ENCODE measurements around the gene CAMTA1.

DNA sequence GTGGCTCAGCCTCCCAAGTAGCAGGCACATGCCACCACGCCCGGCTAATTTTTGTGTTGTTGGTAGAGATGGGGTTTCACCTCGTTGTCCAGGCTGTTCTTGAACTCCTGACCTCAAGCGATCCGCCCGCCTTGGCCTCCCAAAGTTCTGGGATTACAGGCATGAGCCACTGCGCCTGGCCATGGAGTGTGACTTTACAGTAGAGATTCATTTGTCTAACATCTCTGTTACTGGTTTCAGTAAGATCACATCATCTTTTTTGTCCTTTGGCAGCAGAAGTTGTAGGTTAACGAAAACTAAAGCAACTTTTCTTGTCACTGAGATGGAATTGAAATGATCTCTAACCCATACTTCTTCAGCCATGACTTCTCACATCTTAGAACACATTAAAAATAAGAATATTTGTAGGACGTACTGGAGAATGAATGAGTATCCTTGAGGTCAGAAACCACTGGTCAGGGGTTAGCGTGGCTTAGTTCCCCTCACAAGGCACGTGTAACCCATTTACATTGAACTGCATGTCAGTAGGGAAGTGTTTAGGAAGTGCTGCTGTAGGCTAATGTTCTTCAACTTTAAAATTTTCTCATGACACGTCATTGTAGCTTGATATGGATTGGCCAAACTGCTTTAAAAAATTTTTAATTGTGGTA, 75.9 kb downstream of the CAMTA1 start:
- TF ChIP-seq, protein P1, sequence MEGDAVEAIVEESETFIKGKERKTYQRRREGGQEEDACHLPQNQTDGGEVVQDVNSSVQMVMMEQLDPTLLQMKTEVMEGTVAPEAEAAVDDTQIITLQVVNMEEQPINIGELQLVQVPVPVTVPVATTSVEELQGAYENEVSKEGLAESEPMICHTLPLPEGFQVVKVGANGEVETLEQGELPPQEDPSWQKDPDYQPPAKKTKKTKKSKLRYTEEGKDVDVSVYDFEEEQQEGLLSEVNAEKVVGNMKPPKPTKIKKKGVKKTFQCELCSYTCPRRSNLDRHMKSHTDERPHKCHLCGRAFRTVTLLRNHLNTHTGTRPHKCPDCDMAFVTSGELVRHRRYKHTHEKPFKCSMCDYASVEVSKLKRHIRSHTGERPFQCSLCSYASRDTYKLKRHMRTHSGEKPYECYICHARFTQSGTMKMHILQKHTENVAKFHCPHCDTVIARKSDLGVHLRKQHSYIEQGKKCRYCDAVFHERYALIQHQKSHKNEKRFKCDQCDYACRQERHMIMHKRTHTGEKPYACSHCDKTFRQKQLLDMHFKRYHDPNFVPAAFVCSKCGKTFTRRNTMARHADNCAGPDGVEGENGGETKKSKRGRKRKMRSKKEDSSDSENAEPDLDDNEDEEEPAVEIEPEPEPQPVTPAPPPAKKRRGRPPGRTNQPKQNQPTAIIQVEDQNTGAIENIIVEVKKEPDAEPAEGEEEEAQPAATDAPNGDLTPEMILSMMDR (IDR thresholded peaks at IDR 0.05; ENCODE audit: low read length) = no peak
- no peak for TF ChIP-seq EZH2 (optimal IDR thresholded peaks at IDR 0.05; ENCODE audit: low read depth, low read length)
